ENCODE results near the gene B9D2.

B9D2 gene

GRCh38 chr19:41325947-41326706 lies 37.8 kb downstream of the B9D2 start:
- no peaks in the 10 kb centered on the region for H3K36me3 ChIP-seq (ENCODE audit: control insufficient read depth, insufficient read depth, low read length)
- H3K9me3 ChIP-seq (ENCODE audit: control insufficient read depth, insufficient read depth, low read length) = no peaks in the 10 kb centered on the region
- peak overlapping the region; percentile 97 for H3K27ac ChIP-seq (ENCODE audit: low read depth, low read length)
- peak overlapping the region; percentile 57; the same call in 1 of the 2 replicates for H3K4me3 ChIP-seq (ENCODE audit: low read depth, low read length)
- H3K9ac ChIP-seq (ENCODE audit: low read depth, low read length) = no peak overlapping the region
- no peaks in the 10 kb centered on the region for H3K27me3 ChIP-seq (ENCODE audit: control insufficient read depth, insufficient read depth, low read length)
- H3K4me1 ChIP-seq (ENCODE audit: control insufficient read depth, insufficient read depth, low read length) = peaks cover 41% of the 10 kb centered on the region

GRCh38 chr19:41325640-41325946 lies 38.4 kb downstream of the B9D2 start:
- H3K9ac ChIP-seq (ENCODE audit: low read depth, low read length) = no peak overlapping the region
- H3K4me1 ChIP-seq (ENCODE audit: control insufficient read depth, insufficient read depth, low read length) = peaks cover 41% of the 10 kb centered on the region
- no peaks in the 10 kb centered on the region for H3K9me3 ChIP-seq (ENCODE audit: control insufficient read depth, insufficient read depth, low read length)
- peak overlapping the region; percentile 97 for H3K27ac ChIP-seq (ENCODE audit: low read depth, low read length)
- H3K4me3 ChIP-seq (ENCODE audit: low read depth, low read length) = peak overlapping the region; percentile 57
- no peaks in the 10 kb centered on the region for H3K27me3 ChIP-seq (ENCODE audit: control insufficient read depth, insufficient read depth, low read length)
- peaks cover 4% of the 10 kb centered on the region; the same call in 1 of the 2 replicates for H3K36me3 ChIP-seq (ENCODE audit: control insufficient read depth, insufficient read depth, low read length)

GRCh38 chr19:41324921-41325639 lies 38.9 kb downstream of the B9D2 start:
- H3K4me1 ChIP-seq (ENCODE audit: control insufficient read depth, insufficient read depth, low read length) = peaks cover 41% of the 10 kb centered on the region
- no peak overlapping the region for H3K9ac ChIP-seq (ENCODE audit: low read depth, low read length)
- no peaks in the 10 kb centered on the region for H3K9me3 ChIP-seq (ENCODE audit: control insufficient read depth, insufficient read depth, low read length)
- peak overlapping the region; percentile 57 for H3K4me3 ChIP-seq (ENCODE audit: low read depth, low read length)
- peak overlapping the region; percentile 97 for H3K27ac ChIP-seq (ENCODE audit: low read depth, low read length)
- H3K27me3 ChIP-seq (ENCODE audit: control insufficient read depth, insufficient read depth, low read length) = no peaks in the 10 kb centered on the region
- H3K36me3 ChIP-seq (ENCODE audit: control insufficient read depth, insufficient read depth, low read length) = peaks cover 8% of the 10 kb centered on the region; the same call in 1 of the 2 replicates

- Histone ChIP-seq H3K27me3 (ENCODE audit: control insufficient read depth, insufficient read depth, low read length) (no peaks in the 10 kb centered on the region), H3K36me3 (ENCODE audit: control insufficient read depth, insufficient read depth, low read length) (peaks cover 9% of the 10 kb centered on the region), H3K9ac (ENCODE audit: low read depth, low read length) (peak overlapping the region; percentile 26; the same call in 1 of the 2 replicates), H3K4me1 (ENCODE audit: control insufficient read depth, insufficient read depth, low read length) (peaks cover 41% of the 10 kb centered on the region), H3K27ac (ENCODE audit: low read depth, low read length) (peak overlapping the region; percentile 97), H3K9me3 (ENCODE audit: control insufficient read depth, insufficient read depth, low read length) (no peaks in the 10 kb centered on the region), H3K4me3 (ENCODE audit: low read depth, low read length) (peak overlapping the region; percentile 57; the same call in 1 of the 2 replicates)
Observed at GRCh38 chr19:41324231-41324702, 39.7 kb downstream of the B9D2 start.

GRCh38 chr19:41323430-41324125 lies 40.4 kb downstream of the B9D2 start:
- peak overlapping the region; percentile 26; the same call in 1 of the 2 replicates for H3K9ac ChIP-seq (ENCODE audit: low read depth, low read length)
- peak overlapping the region; percentile 97 for H3K27ac ChIP-seq (ENCODE audit: low read depth, low read length)

GRCh38 chr19:41323023-41323422 lies 40.9 kb downstream of the B9D2 start:
- Histone ChIP-seq H3K27ac (ENCODE audit: low read depth, low read length) (peak overlapping the region; percentile 97), H3K9me3 (ENCODE audit: control insufficient read depth, insufficient read depth, low read length) (no peaks in the 10 kb centered on the region), H3K36me3 (ENCODE audit: control insufficient read depth, insufficient read depth, low read length) (peaks cover 20% of the 10 kb centered on the region), H3K9ac (ENCODE audit: low read depth, low read length) (no peak overlapping the region), H3K4me1 (ENCODE audit: control insufficient read depth, insufficient read depth, low read length) (peaks cover 41% of the 10 kb centered on the region), H3K4me3 (ENCODE audit: low read depth, low read length) (no peak overlapping the region), H3K27me3 (ENCODE audit: control insufficient read depth, insufficient read depth, low read length) (no peaks in the 10 kb centered on the region)

More at GRCh38 chr19:41323430-41324125, 40.4 kb downstream of the B9D2 start:
- Histone ChIP-seq H3K27me3 (ENCODE audit: control insufficient read depth, insufficient read depth, low read length) (no peaks in the 10 kb centered on the region), H3K9me3 (ENCODE audit: control insufficient read depth, insufficient read depth, low read length) (no peaks in the 10 kb centered on the region), H3K36me3 (ENCODE audit: control insufficient read depth, insufficient read depth, low read length) (peaks cover 16% of the 10 kb centered on the region), H3K4me1 (ENCODE audit: control insufficient read depth, insufficient read depth, low read length) (peaks cover 41% of the 10 kb centered on the region), H3K4me3 (ENCODE audit: low read depth, low read length) (no peak overlapping the region)

GRCh38 chr19:41322451-41322850 lies 41.5 kb downstream of the B9D2 start:
- H3K4me3 ChIP-seq (ENCODE audit: low read depth, low read length) = no peak overlapping the region
- H3K9me3 ChIP-seq (ENCODE audit: control insufficient read depth, insufficient read depth, low read length) = no peaks in the 10 kb centered on the region
- H3K4me1 ChIP-seq (ENCODE audit: control insufficient read depth, insufficient read depth, low read length) = peaks cover 35% of the 10 kb centered on the region
- H3K27ac ChIP-seq (ENCODE audit: low read depth, low read length) = peak overlapping the region; percentile 12
- H3K36me3 ChIP-seq (ENCODE audit: control insufficient read depth, insufficient read depth, low read length) = peaks cover 20% of the 10 kb centered on the region
- H3K27me3 ChIP-seq (ENCODE audit: control insufficient read depth, insufficient read depth, low read length) = no peaks in the 10 kb centered on the region
- H3K9ac ChIP-seq (ENCODE audit: low read depth, low read length) = no peak overlapping the region

- H3K9ac ChIP-seq (ENCODE audit: low read depth, low read length) = no peak overlapping the region
- H3K9me3 ChIP-seq (ENCODE audit: control insufficient read depth, insufficient read depth, low read length) = no peaks in the 10 kb centered on the region
- peak overlapping the region; percentile 12 for H3K27ac ChIP-seq (ENCODE audit: low read depth, low read length)
- peaks cover 27% of the 10 kb centered on the region for H3K36me3 ChIP-seq (ENCODE audit: control insufficient read depth, insufficient read depth, low read length)
- H3K4me1 ChIP-seq (ENCODE audit: control insufficient read depth, insufficient read depth, low read length) = peaks cover 29% of the 10 kb centered on the region
- no peak overlapping the region for H3K4me3 ChIP-seq (ENCODE audit: low read depth, low read length)
- H3K27me3 ChIP-seq (ENCODE audit: control insufficient read depth, insufficient read depth, low read length) = no peaks in the 10 kb centered on the region
Observed at GRCh38 chr19:41321600-41322270, 42.2 kb downstream of the B9D2 start.

- Histone ChIP-seq H3K4me1 (ENCODE audit: control insufficient read depth, insufficient read depth, low read length) (peaks cover 26% of the 10 kb centered on the region), H3K9ac (ENCODE audit: low read depth, low read length) (no peak overlapping the region), H3K9me3 (ENCODE audit: control insufficient read depth, insufficient read depth, low read length) (no peaks in the 10 kb centered on the region), H3K4me3 (ENCODE audit: low read depth, low read length) (no peak overlapping the region), H3K27ac (ENCODE audit: low read depth, low read length) (peak overlapping the region; percentile 12), H3K27me3 (ENCODE audit: control insufficient read depth, insufficient read depth, low read length) (no peaks in the 10 kb centered on the region), H3K36me3 (ENCODE audit: control insufficient read depth, insufficient read depth, low read length) (peaks cover 33% of the 10 kb centered on the region)
Observed at GRCh38 chr19:41321204-41321599, 42.7 kb downstream of the B9D2 start.

- H3K4me3 ChIP-seq (ENCODE audit: low read depth, low read length) = no peak overlapping the region
- H3K9me3 ChIP-seq (ENCODE audit: control insufficient read depth, insufficient read depth, low read length) = no peaks in the 10 kb centered on the region
- no peaks in the 10 kb centered on the region for H3K27me3 ChIP-seq (ENCODE audit: control insufficient read depth, insufficient read depth, low read length)
- H3K36me3 ChIP-seq (ENCODE audit: control insufficient read depth, insufficient read depth, low read length) = peaks cover 39% of the 10 kb centered on the region
- H3K27ac ChIP-seq (ENCODE audit: low read depth, low read length) = no peak overlapping the region
- no peak overlapping the region for H3K9ac ChIP-seq (ENCODE audit: low read depth, low read length)
- peaks cover 22% of the 10 kb centered on the region for H3K4me1 ChIP-seq (ENCODE audit: control insufficient read depth, insufficient read depth, low read length)
Observed at GRCh38 chr19:41320568-41320967, 43.4 kb downstream of the B9D2 start.
